K562 (cell line): ENCODE measurements around the gene SLC24A4. TPM values are rescaled to one million over a fixed set of nuclear protein-coding genes. Genes with fewer than 3 reads are reported as not detected.

Experiments used
- ATAC-seq: fragments of 200-7000 bp; cut with Tn5 transposase; 3 replicates; pipeline ENCODE4 v1.9.1; 2020; ENCODE audit warnings: moderate library complexity
- BruUV-seq: library from RNA; stranded (reverse); fragments of 400-500 nt; replicated peaks from 2 replicates; lab custom pipeline; 2021; lab: Mats Ljungman, UMichigan
- CTCF ChIA-PET: fragments of 300-600 bp; formaldehyde crosslinking; extraction: SDS; loops from one replicate; lab custom pipeline; 2021; ENCODE audit warnings: low intra/inter-chr PET ratio; lab: Yijun Ruan, JAX
- POLR2A ChIA-PET: fragments of 300-600, 350-650 bp; sonication (Branson Sonifier 250); formaldehyde crosslinking; extraction: SDS; loops from one replicate; lab custom pipeline; 2021; ENCODE audit warnings: antibody characterized with exemption, inconsistent platforms; lab: Yijun Ruan, JAX
- DNase-seq, 4 experiments: peaks; one replicate each; pipeline versions ENCODE4 v3.0.0 to v3.0.0-alpha.2; 2011 to 2018; ENCODE audit warnings: low spot score in 3 of 4, mixed read lengths in 3 of 4; ENCODE audit errors: extremely low read depth in 1 of 4
- FAIRE-seq: peaks from 2 replicates; lab custom pipeline; 2011; peaks lifted over from hg19 to GRCh38; lab: Jason Lieb, UNC
- H2AFZ ChIP-seq: 2 replicates; pipeline ENCODE4 v1.6.0; 2011; ENCODE audit warnings: low read depth, low read length, control low read depth, inconsistent platforms
- H3K27ac ChIP-seq: fragments of 200-600 bp; 3 replicates; pipeline ENCODE4 v1.8.0; 2011; ENCODE audit warnings: low read depth, mild to moderate bottlenecking, control low read depth, inconsistent platforms, low read length, moderate library complexity, mixed read lengths; ENCODE audit errors: extremely low read depth
- H3K27me3 ChIP-seq, 2 experiments: fragments of 300-600 bp in 1 of 2; 2 replicates in 1 of 2; 3 replicates in 1 of 2; pipeline versions ENCODE4 v1.6.0 to v1.8.0; 2011; ENCODE audit warnings: inconsistent platforms in 2 of 2, low read length in 2 of 2, mild to moderate bottlenecking in 1 of 2, mixed read lengths in 1 of 2, moderate library complexity in 1 of 2; ENCODE audit not compliant: control insufficient read depth in 2 of 2, insufficient read depth in 2 of 2
- H3K36me3 ChIP-seq: fragments of 300-600 bp; 3 replicates; pipeline ENCODE4 v1.8.0; 2011; ENCODE audit warnings: mild to moderate bottlenecking, low read length, inconsistent platforms; ENCODE audit not compliant: control insufficient read depth, insufficient read depth
- H3K4me1 ChIP-seq, 2 experiments: fragments of 200-600 bp in 1 of 2; replicated peaks in 1 of 2; 2 replicates in 1 of 2; 3 replicates in 1 of 2; pipeline versions ENCODE4 v1.5.1 to v1.8.0; 2011; ENCODE audit warnings: inconsistent platforms in 2 of 2, low read length in 2 of 2, mild to moderate bottlenecking in 1 of 2, mixed read lengths in 1 of 2, moderate library complexity in 1 of 2; ENCODE audit not compliant: control insufficient read depth in 2 of 2, insufficient read depth in 2 of 2
- H3K4me2 ChIP-seq: 2 replicates; pipeline ENCODE4 v1.6.1; 2011; ENCODE audit warnings: low read length, control low read depth, inconsistent platforms, mixed read lengths; ENCODE audit not compliant: insufficient read depth
- H3K4me3 ChIP-seq: fragments of 200-600 bp; sonication (generic), shearing (Covaris generic); 2 replicates; pipeline ENCODE4 v1.5.1; 2016; ENCODE audit warnings: control low read depth, inconsistent platforms
- H3K79me2 ChIP-seq: fragments of 200-600 bp; 3 replicates; pipeline ENCODE4 v1.8.0; 2011; ENCODE audit warnings: low read length, inconsistent platforms; ENCODE audit not compliant: control insufficient read depth, insufficient read depth
- H3K9ac ChIP-seq, 2 experiments: 2 replicates each; pipeline versions ENCODE4 v1.6.0 to v1.6.1; 2011; ENCODE audit warnings: low read depth in 2 of 2, low read length in 2 of 2, control low read depth in 1 of 2, inconsistent platforms in 1 of 2, mild to moderate bottlenecking in 1 of 2, mixed read lengths in 1 of 2; ENCODE audit not compliant: insufficient read depth in 1 of 2
- H3K9me1 ChIP-seq: one replicate; pipeline ENCODE4 v1.6.0; 2011; ENCODE audit warnings: inconsistent platforms, mild to moderate bottlenecking, low read length, moderate library complexity; ENCODE audit not compliant: control insufficient read depth, insufficient read depth
- H3K9me3 ChIP-seq: replicated peaks from 2 replicates; pipeline ENCODE4 v1.5.1; 2011; ENCODE audit warnings: low read depth, low read length, inconsistent platforms; ENCODE audit not compliant: control insufficient read depth, insufficient read depth
- H4K20me1 ChIP-seq: replicated peaks from 2 replicates; pipeline ENCODE4 v1.6.1; 2011; ENCODE audit warnings: low read length, inconsistent platforms, mixed read lengths; ENCODE audit not compliant: control insufficient read depth, insufficient read depth
- CCNT2 ChIP-seq: IDR thresholded peaks from 2 replicates; pipeline ENCODE4 v1.6.1; 2011; ENCODE audit warnings: borderline replicate concordance, low read depth, mild to moderate bottlenecking, moderate library complexity, mixed read lengths, low read length; ENCODE audit not compliant: insufficient read length; ENCODE audit errors: extremely low read depth
- FUS ChIP-seq: fragments of 200-400 bp; formaldehyde crosslinking; optimal IDR thresholded peaks from 2 replicates; pipeline ENCODE3; 2017; ENCODE audit warnings: low read depth, low read length
- GATAD2A ChIP-seq: fragments of 450-650 bp; IDR thresholded peaks from 2 replicates; pipeline ENCODE4 v1.6.1; 2017
- KDM1A ChIP-seq, 2 experiments: fragments of 450-650 bp; IDR thresholded peaks; 2 replicates each; pipeline ENCODE4 v1.6.1; 2016; ENCODE audit warnings: mild to moderate bottlenecking in 2 of 2
- MAFK ChIP-seq: IDR thresholded peaks from 2 replicates; pipeline ENCODE4 v1.6.1; 2011; ENCODE audit warnings: low read length, improper control_type of control experiment
- NCOA4 ChIP-seq: fragments of 450-650 bp; IDR thresholded peaks from 2 replicates; pipeline ENCODE4 v1.6.1; 2018; ENCODE audit warnings: mild to moderate bottlenecking; ENCODE audit not compliant: partially characterized antibody
- NRF1 ChIP-seq, 2 experiments: fragments of 450-650 bp; IDR thresholded peaks in 1 of 2; conservative IDR thresholded peaks in 1 of 2; 2 replicates each; pipeline ENCODE4 v1.6.1; 2014; ENCODE audit warnings: mild to moderate bottlenecking in 2 of 2
- POLR2AphosphoS2 ChIP-seq: IDR thresholded peaks from 2 replicates; pipeline ENCODE4 v1.6.1; 2012; ENCODE audit warnings: low read length, improper control_type of control experiment
- RBM15 ChIP-seq: fragments of 200-400 bp; formaldehyde crosslinking; IDR thresholded peaks from 2 replicates; pipeline ENCODE4 v1.6.1; 2018; ENCODE audit warnings: mild to moderate bottlenecking, low read length, moderate library complexity; ENCODE audit not compliant: insufficient read depth
- SETDB1 ChIP-seq: IDR thresholded peaks from one replicate; pipeline ENCODE4 v1.6.1; 2012; ENCODE audit warnings: low read length, control low read depth, inconsistent platforms
- SNRNP70 ChIP-seq: fragments of 200-400 bp; formaldehyde crosslinking; optimal IDR thresholded peaks from 2 replicates; pipeline ENCODE3; 2017; ENCODE audit warnings: low read depth, low read length
- SREBF1 ChIP-seq: fragments of 150-350 bp; IDR thresholded peaks from 2 replicates; pipeline ENCODE4 v1.6.1; 2014; ENCODE audit warnings: antibody characterized with exemption, low read depth, low read length, borderline replicate concordance
- STAT5B ChIP-seq: fragments of 250-450 bp; sonication (Bioruptor Pico); IDR thresholded peaks from 2 replicates; pipeline ENCODE4 v1.8.0; 2021; ENCODE audit warnings: mild to moderate bottlenecking, inconsistent platforms
- TRIM24 ChIP-seq, 2 experiments: fragments of 450-650 bp; IDR thresholded peaks; 2 replicates each; pipeline ENCODE4 v1.6.1; 2016
- ZNF436 ChIP-seq: fragments of 250-450, 450-650 bp; sonication (Bioruptor Pico); formaldehyde crosslinking; IDR thresholded peaks from 2 replicates; pipeline ENCODE4 v1.7.0; 2020; ENCODE audit warnings: mild to moderate bottlenecking
- WGBS: fragments of 100-300 bp; shearing (Covaris generic); methylation state at CpG from one replicate; pipeline ENCODE4 v1.1.6; 2016; ENCODE audit warnings: low coverage, mixed read lengths; ENCODE audit not compliant: insufficient coverage; ENCODE audit errors: missing lambda C conversion rate; 5-methylcytosine and 5-hydroxymethylcytosine counted together
- in situ Hi-C: fragments of 300-500 bp; cut with MboI; formaldehyde crosslinking; loops from 4 replicates; pipeline ENCODE4 v1.15.0; 2018; ENCODE audit warnings: inconsistent platforms, mixed read lengths
- intact Hi-C: fragments of 100-400 bp; cut with micrococcal nuclease; formaldehyde crosslinking; loops from 2 replicates; pipeline ENCODE4 v1.14.2; 2022
- polyA plus RNA-seq, 8 experiments: library from polyadenylated mRNA; depleted of rRNA in 4 of 8; stranded (reverse) in 5 of 8; unstranded in 3 of 8; fragments of >200 nt; fragmentation: Nextera tagmentation in 2 of 8; fragmentation: Illumina TruSeq in 1 of 8; extraction: Ambion mirVana in 2 of 8; extraction: Trizol in 1 of 8; gene quantifications; 2 replicates each; pipeline versions ENCODE4 v1.2.1 to v1.2.3, GENCODE V29; 2011 to 2014; ENCODE audit warnings: inconsistent platforms in 1 of 8, missing spikeins in 1 of 8
- total RNA-seq, 7 experiments: library from RNA; depleted of rRNA in 6 of 7; stranded (reverse); fragments of >200 nt in 6 of 7; fragmentation: Illumina TruSeq in 2 of 7; extraction: Trizol in 2 of 7; gene quantifications; 2 replicates each; pipeline versions ENCODE4 v1.2.1 to v1.2.3, GENCODE V29; 2011 to 2021; ENCODE audit warnings: low replicate concordance in 1 of 7
- TF ChIP-seq, protein P1 (sequence below): fragments of 250-450 bp; sonication (Bioruptor Pico); IDR thresholded peaks from 2 replicates; pipeline ENCODE4 v1.4.0; 2020; ENCODE audit warnings: mild to moderate bottlenecking, moderate library complexity
- TF ChIP-seq, protein P2 (sequence below): sonication (generic); formaldehyde crosslinking; IDR thresholded peaks from 2 replicates; pipeline ENCODE4 v1.9.0; 2022; ENCODE audit warnings: mild to moderate bottlenecking, missing genetic modification reagents
- TF ChIP-seq, protein P3 (sequence below): IDR thresholded peaks from 2 replicates; pipeline ENCODE4 v1.6.1; 2012; ENCODE audit warnings: low read depth, low read length, improper control_type of control experiment, borderline replicate concordance
- TF ChIP-seq, protein P4 (sequence below): fragments of 450-650 bp; formaldehyde crosslinking; IDR thresholded peaks from 2 replicates; pipeline ENCODE4 v1.4.0; 2022; ENCODE audit warnings: mild to moderate bottlenecking, moderate library complexity

SLC24A4 gene
- total and polyA plus RNA-seq, 9 of the 15 experiments (the other 6 are each of a cell fraction or from before 2014, with no cell fraction given), result not detected

DNA sequence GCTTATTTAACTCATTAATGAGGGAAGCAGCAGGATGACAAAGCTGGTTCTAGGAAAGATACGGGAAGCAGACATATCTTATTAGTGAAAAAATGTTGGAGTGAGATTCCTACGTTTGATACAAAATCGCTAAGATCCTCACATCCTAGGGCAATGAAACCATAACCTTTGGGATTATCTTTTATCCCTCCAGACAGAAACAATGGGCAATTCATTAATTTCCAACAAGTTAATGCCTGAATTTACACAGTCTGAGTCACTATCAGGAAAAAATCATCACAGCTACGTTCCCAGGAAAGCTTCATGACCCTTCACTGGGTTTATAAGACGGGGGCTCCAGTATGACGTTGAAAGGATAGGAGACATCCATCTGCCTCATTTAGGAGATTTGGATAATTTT lies 45.0 kb downstream of the SLC24A4 start:
- H4K20me1 ChIP-seq, result no peaks in the 10 kb centered on the region
- no peak for DNase-seq
- H3K9me3 ChIP-seq, result no peaks in the 10 kb centered on the region
- WGBS, result 0% methylated on average over 6 of the region's 6 CpGs
- H3K4me2 ChIP-seq, result no peak overlapping the region
- intact Hi-C loops (no loop called here), in situ Hi-C loops (no loop called here)
- no peaks in the 10 kb centered on the region for H3K9me1 ChIP-seq
- no peak for FAIRE-seq
- no peak overlapping the region for H2AFZ ChIP-seq
- no peak for ATAC-seq
- no TSS peak for BruUV-seq
- H3K27me3 ChIP-seq, result peaks cover 2 to 23% of the 10 kb centered on the region in 2 experiments; a peak in 3 of 5 replicates
- H3K27ac ChIP-seq, result no peak overlapping the region
- no peak overlapping the region for H3K4me3 ChIP-seq
- CTCF ChIA-PET, result no interaction called here
- H3K9ac ChIP-seq, result no peak overlapping the region
- no peak for TF ChIP-seq POLR2AphosphoS2
- no peak for TF ChIP-seq FUS
- TF ChIP-seq, protein P1, sequence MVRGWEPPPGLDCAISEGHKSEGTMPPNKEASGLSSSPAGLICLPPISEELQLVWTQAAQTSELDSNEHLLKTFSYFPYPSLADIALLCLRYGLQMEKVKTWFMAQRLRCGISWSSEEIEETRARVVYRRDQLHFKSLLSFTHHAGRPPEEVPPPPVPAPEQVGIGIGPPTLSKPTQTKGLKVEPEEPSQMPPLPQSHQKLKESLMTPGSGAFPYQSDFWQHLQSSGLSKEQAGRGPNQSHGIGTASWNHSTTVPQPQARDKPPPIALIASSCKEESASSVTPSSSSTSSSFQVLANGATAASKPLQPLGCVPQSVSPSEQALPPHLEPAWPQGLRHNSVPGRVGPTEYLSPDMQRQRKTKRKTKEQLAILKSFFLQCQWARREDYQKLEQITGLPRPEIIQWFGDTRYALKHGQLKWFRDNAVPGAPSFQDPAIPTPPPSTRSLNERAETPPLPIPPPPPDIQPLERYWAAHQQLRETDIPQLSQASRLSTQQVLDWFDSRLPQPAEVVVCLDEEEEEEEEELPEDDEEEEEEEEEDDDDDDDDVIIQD (CRISPR knock-in tag), result no peak
- TF ChIP-seq TRIM24 (IDR thresholded peaks at IDR 0.05), result no peak
- no peak for TF ChIP-seq SREBF1
- no peak for TF ChIP-seq NCOA4
- TF ChIP-seq SETDB1, result no peak
- no peak for TF ChIP-seq MAFK
- no peak for TF ChIP-seq STAT5B (CRISPR knock-in tag)
- no peak for TF ChIP-seq SNRNP70
- TF ChIP-seq RBM15, result no peak
- TF ChIP-seq CCNT2, result no peak
- TF ChIP-seq NRF1 (conservative IDR thresholded peaks at IDR 0.05 in 1 of 2, IDR thresholded peaks at IDR 0.05 in 1 of 2), result no peak
- TF ChIP-seq GATAD2A, result no peak
- TF ChIP-seq, protein P2, sequence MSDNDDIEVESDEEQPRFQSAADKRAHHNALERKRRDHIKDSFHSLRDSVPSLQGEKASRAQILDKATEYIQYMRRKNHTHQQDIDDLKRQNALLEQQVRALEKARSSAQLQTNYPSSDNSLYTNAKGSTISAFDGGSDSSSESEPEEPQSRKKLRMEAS, result no peak
- no peak for TF ChIP-seq KDM1A (IDR thresholded peaks at IDR 0.05)
- no peak for TF ChIP-seq ZNF436 (CRISPR knock-in tag)
- TF ChIP-seq, protein P3, sequence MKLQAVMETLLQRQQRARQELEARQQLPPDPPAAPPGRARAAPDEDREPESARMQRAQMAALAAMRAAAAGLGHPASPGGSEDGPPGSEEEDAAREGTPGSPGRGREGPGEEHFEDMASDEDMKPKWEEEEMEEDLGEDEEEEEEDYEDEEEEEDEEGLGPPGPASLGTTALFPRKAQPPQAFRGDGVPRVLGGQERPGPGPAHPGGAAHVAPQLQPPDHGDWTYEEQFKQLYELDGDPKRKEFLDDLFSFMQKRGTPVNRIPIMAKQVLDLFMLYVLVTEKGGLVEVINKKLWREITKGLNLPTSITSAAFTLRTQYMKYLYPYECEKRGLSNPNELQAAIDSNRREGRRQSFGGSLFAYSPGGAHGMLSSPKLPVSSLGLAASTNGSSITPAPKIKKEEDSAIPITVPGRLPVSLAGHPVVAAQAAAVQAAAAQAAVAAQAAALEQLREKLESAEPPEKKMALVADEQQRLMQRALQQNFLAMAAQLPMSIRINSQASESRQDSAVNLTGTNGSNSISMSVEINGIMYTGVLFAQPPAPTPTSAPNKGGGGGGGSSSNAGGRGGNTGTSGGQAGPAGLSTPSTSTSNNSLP, result no peak
- TF ChIP-seq, protein P4, sequence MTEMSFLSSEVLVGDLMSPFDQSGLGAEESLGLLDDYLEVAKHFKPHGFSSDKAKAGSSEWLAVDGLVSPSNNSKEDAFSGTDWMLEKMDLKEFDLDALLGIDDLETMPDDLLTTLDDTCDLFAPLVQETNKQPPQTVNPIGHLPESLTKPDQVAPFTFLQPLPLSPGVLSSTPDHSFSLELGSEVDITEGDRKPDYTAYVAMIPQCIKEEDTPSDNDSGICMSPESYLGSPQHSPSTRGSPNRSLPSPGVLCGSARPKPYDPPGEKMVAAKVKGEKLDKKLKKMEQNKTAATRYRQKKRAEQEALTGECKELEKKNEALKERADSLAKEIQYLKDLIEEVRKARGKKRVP (CRISPR knock-in tag), result no peak
- TF ChIP-seq, all 486 proteins: peak for 0
- Histone ChIP-seq H3K36me3 (no peaks in the 10 kb centered on the region), H3K4me1 (no peaks in the 10 kb centered on the region), H3K79me2 (no peaks in the 10 kb centered on the region)
- POLR2A ChIA-PET, result interaction anchor here (1.0 to 1.2 kb wide), 2 partner anchors 12 to 234 kb away, joined by 3 read pairs; no protein-coding TSS in a partner anchor
